GM23338 (cell line): Measurements from ENCODE around the gene VCL. TPM values are rescaled to one million over a fixed set of nuclear protein-coding genes. Genes with fewer than 3 reads are reported as not detected.

ENCODE experiments used
- ATAC-seq: fragments of 200-7000 bp; cut with Tn5 transposase; 3 replicates; pipeline ENCODE4 v1.9.1; 2020
- DNase-seq: peaks from one replicate; pipeline ENCODE4 v3.0.0-alpha.2; 2015; ENCODE audit warnings: low spot score
- H2AFZ ChIP-seq: fragments of 200-600 bp; sonication (generic); 2 replicates; pipeline ENCODE4 v1.8.0; 2016; ENCODE audit warnings: antibody characterized with exemption, mild to moderate bottlenecking, moderate library complexity
- H3F3A ChIP-seq: fragments of 200-600 bp; sonication (generic); replicated peaks from 2 replicates; pipeline ENCODE4 v1.8.0; 2017; ENCODE audit warnings: antibody characterized with exemption, mixed run types, low read depth
- H3K27ac ChIP-seq: fragments of 200-600 bp; sonication (generic); 2 replicates; pipeline ENCODE4 v1.6.1; 2016; ENCODE audit warnings: low read depth
- H3K27me3 ChIP-seq: fragments of 200-600 bp; sonication (generic); 2 replicates; pipeline ENCODE4 v1.8.0; 2016; ENCODE audit warnings: mild to moderate bottlenecking, mixed run types, moderate library complexity; ENCODE audit not compliant: insufficient read depth
- H3K36me3 ChIP-seq: fragments of 200-600 bp; sonication (generic); 2 replicates; pipeline ENCODE4 v1.8.0; 2016; ENCODE audit warnings: mild to moderate bottlenecking; ENCODE audit not compliant: insufficient read depth
- H3K4me1 ChIP-seq: fragments of 200-600 bp; sonication (generic); 2 replicates; pipeline ENCODE4 v1.8.0; 2016; ENCODE audit warnings: mild to moderate bottlenecking, moderate library complexity; ENCODE audit not compliant: insufficient read depth
- H3K4me2 ChIP-seq: fragments of 200-600 bp; sonication (generic); 2 replicates; pipeline ENCODE4 v1.7.1; 2017; ENCODE audit warnings: mixed run types
- H3K4me3 ChIP-seq: fragments of 200-600 bp; sonication (generic); 2 replicates; pipeline ENCODE4 v1.6.1; 2016; ENCODE audit warnings: mixed run types
- H3K79me2 ChIP-seq: fragments of 200-600 bp; sonication (generic); replicated peaks from 2 replicates; pipeline ENCODE4 v1.8.0; 2017; ENCODE audit warnings: mild to moderate bottlenecking; ENCODE audit not compliant: insufficient read depth
- H3K9me2 ChIP-seq: fragments of 200-600 bp; sonication (generic); 2 replicates; pipeline ENCODE4 v1.8.0; 2017; ENCODE audit not compliant: insufficient read depth
- H4K20me1 ChIP-seq: fragments of 200-600 bp; sonication (generic); replicated peaks from 2 replicates; pipeline ENCODE4 v1.8.0; 2017; ENCODE audit warnings: mild to moderate bottlenecking; ENCODE audit not compliant: insufficient read depth
- H3K27ac Mint-ChIP-seq: 2 replicates; pipeline ENCODE4 v1.8.0; 2020; ENCODE audit warnings: inconsistent platforms, mild to moderate bottlenecking, moderate library complexity, mixed read lengths
- H3K27me3 Mint-ChIP-seq: 3 replicates; pipeline ENCODE4 v1.8.0; 2022; ENCODE audit warnings: low read depth, mild to moderate bottlenecking, moderate library complexity, mixed read lengths, inconsistent platforms; ENCODE audit not compliant: insufficient read depth, poor library complexity
- H3K36me3 Mint-ChIP-seq: 3 replicates; pipeline ENCODE4 v1.8.0; 2021; ENCODE audit warnings: low read depth, mild to moderate bottlenecking, inconsistent platforms, moderate library complexity, mixed read lengths
- H3K4me1 Mint-ChIP-seq: 3 replicates; pipeline ENCODE4 v1.8.0; 2020; ENCODE audit warnings: mild to moderate bottlenecking, inconsistent platforms, mixed read lengths
- H3K4me3 Mint-ChIP-seq: 3 replicates; pipeline ENCODE4 v1.8.0; 2021; ENCODE audit warnings: moderate library complexity, mild to moderate bottlenecking, inconsistent platforms, mixed read lengths
- H3K9me3 Mint-ChIP-seq: 3 replicates; pipeline ENCODE4 v1.8.0; 2020; ENCODE audit warnings: moderate library complexity, mild to moderate bottlenecking, inconsistent platforms, mixed read lengths
- EZH2 ChIP-seq: fragments of 200-600 bp; sonication (generic); IDR thresholded peaks from one replicate; pipeline ENCODE4 v1.8.0; 2017; ENCODE audit warnings: antibody characterized with exemption, mild to moderate bottlenecking, low read depth; ENCODE audit not compliant: unreplicated experiment
- EZH2phosphoT487 ChIP-seq: fragments of 200-600 bp; sonication (generic); IDR thresholded peaks from one replicate; pipeline ENCODE4 v1.8.1; 2018; ENCODE audit warnings: antibody characterized with exemption; ENCODE audit not compliant: unreplicated experiment
- JUNB ChIP-seq: IDR thresholded peaks from one replicate; pipeline ENCODE4 v1.6.1; 2016; ENCODE audit warnings: antibody characterized with exemption; ENCODE audit not compliant: unreplicated experiment
- NANOG ChIP-seq: IDR thresholded peaks from 2 replicates; pipeline ENCODE4 v1.6.1; 2016; ENCODE audit warnings: antibody characterized with exemption, borderline replicate concordance
- POLR2AphosphoS5 ChIP-seq: IDR thresholded peaks from 2 replicates; pipeline ENCODE4 v1.6.1; 2016; ENCODE audit warnings: antibody characterized with exemption, low read depth
- STAT1 ChIP-seq: IDR thresholded peaks from one replicate; pipeline ENCODE4 v1.6.1; 2016; ENCODE audit warnings: antibody characterized with exemption; ENCODE audit not compliant: unreplicated experiment
- ZNF114 ChIP-seq: fragments of 250-450 bp; sonication (Bioruptor Pico); IDR thresholded peaks from 2 replicates; pipeline ENCODE4 v1.5.0; 2020; ENCODE audit warnings: mild to moderate bottlenecking, moderate library complexity
- ZNF331 ChIP-seq: fragments of 250-450 bp; sonication (Bioruptor Pico); IDR thresholded peaks from 2 replicates; pipeline ENCODE4 v1.5.0; 2020; ENCODE audit warnings: low read depth, mild to moderate bottlenecking, moderate library complexity
- polyA plus RNA-seq: library from polyadenylated mRNA; unstranded; fragments of >200 nt; fragmentation: Nextera tagmentation; extraction: Ambion mirVana; gene quantifications from 2 replicates; pipeline ENCODE4 v1.2.1, GENCODE V29; 2016
- total RNA-seq: library from RNA; depleted of rRNA; stranded (reverse); fragments of >200 nt; shearing (Covaris generic); gene quantifications from 2 replicates; pipeline ENCODE4 v1.2.3, GENCODE V29; 2014
- TF ChIP-seq, protein P1 (sequence below): fragments of 250-450 bp; sonication (Bioruptor Pico); IDR thresholded peaks from 2 replicates; pipeline ENCODE4 v1.5.0; 2020; ENCODE audit warnings: mild to moderate bottlenecking, moderate library complexity

Gene VCL
- total and polyA plus RNA-seq, 2 experiments from 2014 or later: 60.7 to 254 TPM

DNA sequence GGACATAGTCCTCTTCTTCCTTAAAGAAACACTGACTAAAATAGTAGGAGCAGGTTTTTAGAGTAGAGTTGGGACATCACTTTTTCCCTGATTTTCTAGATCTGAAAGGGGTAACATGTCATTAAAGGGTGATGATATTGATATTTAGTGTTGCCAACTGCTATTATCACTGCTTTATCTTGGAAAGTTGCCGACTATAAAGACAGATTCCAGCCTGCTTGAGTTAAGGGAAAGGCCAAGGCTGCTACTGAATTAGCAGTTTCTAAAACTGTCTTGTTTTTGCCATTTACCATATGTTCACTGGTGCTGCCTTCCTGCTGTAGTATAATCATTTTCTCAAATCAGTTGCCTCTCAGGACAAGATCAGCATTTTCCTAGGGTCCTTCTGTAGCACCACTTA, 123.0 kb downstream of the VCL start (continued):
- TF ChIP-seq JUNB (no peak), POLR2AphosphoS5 (no peak), EZH2 (no peak), ZNF114 (CRISPR knock-in tag) (no peak), ZNF331 (CRISPR knock-in tag) (no peak), STAT1 (no peak), NANOG (no peak)

DNA sequence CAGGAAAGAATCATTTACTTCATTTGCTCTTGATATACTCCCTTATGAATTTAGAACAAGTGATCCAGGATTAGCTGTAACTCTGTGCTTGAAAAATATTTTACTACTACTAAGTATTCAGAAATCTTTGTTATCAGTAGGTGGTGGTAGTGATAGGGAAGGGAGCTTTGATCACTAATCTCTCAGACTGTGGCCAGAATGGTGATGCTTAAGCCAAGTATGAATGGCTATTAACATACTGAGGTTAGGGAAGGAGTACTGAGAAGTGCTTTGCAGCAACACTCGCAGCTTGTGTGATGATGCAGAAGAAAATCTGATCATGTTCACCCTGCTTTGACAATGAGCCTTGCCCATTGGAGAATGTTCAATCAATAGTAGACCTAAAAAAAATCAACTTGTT, 123.5 kb downstream of the VCL start:
- H4K20me1 ChIP-seq: peaks cover 13% of the 10 kb centered on the region
- H3K36me3 Mint-ChIP-seq: peaks cover 75% of the 10 kb centered on the region
- no peak overlapping the region for H3K4me2 ChIP-seq
- TF ChIP-seq, protein P1, sequence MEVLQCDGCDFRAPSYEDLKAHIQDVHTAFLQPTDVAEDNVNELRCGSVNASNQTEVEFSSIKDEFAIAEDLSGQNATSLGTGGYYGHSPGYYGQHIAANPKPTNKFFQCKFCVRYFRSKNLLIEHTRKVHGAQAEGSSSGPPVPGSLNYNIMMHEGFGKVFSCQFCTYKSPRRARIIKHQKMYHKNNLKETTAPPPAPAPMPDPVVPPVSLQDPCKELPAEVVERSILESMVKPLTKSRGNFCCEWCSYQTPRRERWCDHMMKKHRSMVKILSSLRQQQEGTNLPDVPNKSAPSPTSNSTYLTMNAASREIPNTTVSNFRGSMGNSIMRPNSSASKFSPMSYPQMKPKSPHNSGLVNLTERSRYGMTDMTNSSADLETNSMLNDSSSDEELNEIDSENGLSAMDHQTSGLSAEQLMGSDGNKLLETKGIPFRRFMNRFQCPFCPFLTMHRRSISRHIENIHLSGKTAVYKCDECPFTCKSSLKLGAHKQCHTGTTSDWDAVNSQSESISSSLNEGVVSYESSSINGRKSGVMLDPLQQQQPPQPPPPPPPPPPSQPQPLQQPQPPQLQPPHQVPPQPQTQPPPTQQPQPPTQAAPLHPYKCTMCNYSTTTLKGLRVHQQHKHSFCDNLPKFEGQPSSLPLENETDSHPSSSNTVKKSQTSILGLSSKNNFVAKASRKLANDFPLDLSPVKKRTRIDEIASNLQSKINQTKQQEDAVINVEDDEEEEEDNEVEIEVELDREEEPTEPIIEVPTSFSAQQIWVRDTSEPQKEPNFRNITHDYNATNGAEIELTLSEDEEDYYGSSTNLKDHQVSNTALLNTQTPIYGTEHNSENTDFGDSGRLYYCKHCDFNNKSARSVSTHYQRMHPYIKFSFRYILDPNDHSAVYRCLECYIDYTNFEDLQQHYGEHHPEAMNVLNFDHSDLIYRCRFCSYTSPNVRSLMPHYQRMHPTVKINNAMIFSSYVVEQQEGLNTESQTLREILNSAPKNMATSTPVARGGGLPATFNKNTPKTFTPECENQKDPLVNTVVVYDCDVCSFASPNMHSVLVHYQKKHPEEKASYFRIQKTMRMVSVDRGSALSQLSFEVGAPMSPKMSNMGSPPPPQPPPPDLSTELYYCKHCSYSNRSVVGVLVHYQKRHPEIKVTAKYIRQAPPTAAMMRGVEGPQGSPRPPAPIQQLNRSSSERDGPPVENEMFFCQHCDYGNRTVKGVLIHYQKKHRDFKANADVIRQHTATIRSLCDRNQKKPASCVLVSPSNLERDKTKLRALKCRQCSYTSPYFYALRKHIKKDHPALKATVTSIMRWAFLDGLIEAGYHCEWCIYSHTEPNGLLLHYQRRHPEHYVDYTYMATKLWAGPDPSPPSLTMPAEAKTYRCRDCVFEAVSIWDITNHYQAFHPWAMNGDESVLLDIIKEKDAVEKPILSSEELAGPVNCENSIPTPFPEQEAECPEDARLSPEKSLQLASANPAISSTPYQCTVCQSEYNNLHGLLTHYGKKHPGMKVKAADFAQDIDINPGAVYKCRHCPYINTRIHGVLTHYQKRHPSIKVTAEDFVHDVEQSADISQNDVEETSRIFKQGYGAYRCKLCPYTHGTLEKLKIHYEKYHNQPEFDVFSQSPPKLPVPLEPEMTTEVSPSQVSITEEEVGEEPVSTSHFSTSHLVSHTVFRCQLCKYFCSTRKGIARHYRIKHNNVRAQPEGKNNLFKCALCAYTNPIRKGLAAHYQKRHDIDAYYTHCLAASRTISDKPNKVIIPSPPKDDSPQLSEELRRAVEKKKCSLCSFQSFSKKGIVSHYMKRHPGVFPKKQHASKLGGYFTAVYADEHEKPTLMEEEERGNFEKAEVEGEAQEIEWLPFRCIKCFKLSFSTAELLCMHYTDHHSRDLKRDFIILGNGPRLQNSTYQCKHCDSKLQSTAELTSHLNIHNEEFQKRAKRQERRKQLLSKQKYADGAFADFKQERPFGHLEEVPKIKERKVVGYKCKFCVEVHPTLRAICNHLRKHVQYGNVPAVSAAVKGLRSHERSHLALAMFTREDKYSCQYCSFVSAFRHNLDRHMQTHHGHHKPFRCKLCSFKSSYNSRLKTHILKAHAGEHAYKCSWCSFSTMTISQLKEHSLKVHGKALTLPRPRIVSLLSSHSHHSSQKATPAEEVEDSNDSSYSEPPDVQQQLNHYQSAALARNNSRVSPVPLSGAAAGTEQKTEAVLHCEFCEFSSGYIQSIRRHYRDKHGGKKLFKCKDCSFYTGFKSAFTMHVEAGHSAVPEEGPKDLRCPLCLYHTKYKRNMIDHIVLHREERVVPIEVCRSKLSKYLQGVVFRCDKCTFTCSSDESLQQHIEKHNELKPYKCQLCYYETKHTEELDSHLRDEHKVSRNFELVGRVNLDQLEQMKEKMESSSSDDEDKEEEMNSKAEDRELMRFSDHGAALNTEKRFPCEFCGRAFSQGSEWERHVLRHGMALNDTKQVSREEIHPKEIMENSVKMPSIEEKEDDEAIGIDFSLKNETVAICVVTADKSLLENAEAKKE (CRISPR knock-in tag): no peak
- TF ChIP-seq EZH2 (no peak), EZH2phosphoT487 (no peak), STAT1 (no peak), POLR2AphosphoS5 (peak; percentile 19; the same call in 1 of the 2 replicates)
- ATAC-seq: no peak
- no peaks in the 10 kb centered on the region for H3K9me2 ChIP-seq
- no peaks in the 10 kb centered on the region; the same call in 1 of the 2 replicates for H3K4me1 ChIP-seq
- no peaks in the 10 kb centered on the region for H3K9me3 Mint-ChIP-seq
- peaks cover 30% of the 10 kb centered on the region for H3F3A ChIP-seq
- peaks cover 2% of the 10 kb centered on the region for H3K27me3 Mint-ChIP-seq
- peak overlapping the region; percentile 67; the same call in 1 of the 2 replicates for H3K27ac ChIP-seq
- H3K4me3 Mint-ChIP-seq: no peak overlapping the region
- no peak for DNase-seq
- no peaks in the 10 kb centered on the region for H3K4me1 Mint-ChIP-seq
- no peaks in the 10 kb centered on the region for H3K79me2 ChIP-seq
- peaks cover 55% of the 10 kb centered on the region for H3K36me3 ChIP-seq
- H3K4me3 ChIP-seq: no peak overlapping the region
- no peak overlapping the region for H3K27ac Mint-ChIP-seq
- no peaks in the 10 kb centered on the region for H3K27me3 ChIP-seq
- H2AFZ ChIP-seq: no peak overlapping the region
